Ramos (cell line): Measurements from ENCODE around the gene MADD.
"Not testable (repeated sequence)": the region's sequence is repeated elsewhere in the genome, so short reads cannot be mapped to it uniquely, and the experiment has no call there.

Experiments used
- in situ Hi-C: fragments of 300-500 bp; cut with MboI; formaldehyde crosslinking; loops from one replicate; pipeline ENCODE4 v1.14.3; 2022; ENCODE audit warnings: low sequenced_read_pairs; ENCODE audit not compliant: unreplicated experiment

The MADD gene

GRCh38 chr11:47308050-47308823, 38.3 kb downstream of the MADD start:
- in situ Hi-C loops: no loop called here

GRCh38 chr11:47314992-47315391, 45.1 kb downstream of the MADD start:
- in situ Hi-C loops: no loop called here

- in situ Hi-C loops: not testable (repeated sequence)
Measured at GRCh38 chr11:47316501-47316900, 46.6 kb downstream of the MADD start.

- in situ Hi-C loops: no loop called here
Measured at GRCh38 chr11:47317064-47317828, 47.3 kb downstream of the MADD start.

GRCh38 chr11:47318166-47318565, 48.2 kb downstream of the MADD start:
- in situ Hi-C loops: no loop called here

GRCh38 chr11:47324520-47324919, 54.6 kb downstream of the MADD start:
- in situ Hi-C loops: no loop called here

- in situ Hi-C loops: no loop called here
Measured at GRCh38 chr11:47325271-47326041, 55.5 kb downstream of the MADD start.

- in situ Hi-C loops: no loop called here
Measured at GRCh38 chr11:47326198-47326597, 56.3 kb downstream of the MADD start.

- in situ Hi-C loops: no loop called here
Measured at GRCh38 chr11:47327025-47327424, 57.1 kb downstream of the MADD start.

- in situ Hi-C loops: no loop called here
Measured at GRCh38 chr11:47327949-47328348, 58.0 kb downstream of the MADD start.

GRCh38 chr11:47328449-47329390, 58.8 kb downstream of the MADD start:
- in situ Hi-C loops: no loop called here

GRCh38 chr11:47329431-47329986, 59.6 kb downstream of the MADD start:
- in situ Hi-C loops: no loop called here

- in situ Hi-C loops: no loop called here
Measured at GRCh38 chr11:47329987-47330931, 60.3 kb downstream of the MADD start.

GRCh38 chr11:47331454-47332302, 61.7 kb downstream of the MADD start:
- in situ Hi-C loops: no loop called here

GRCh38 chr11:47332303-47332711, 62.4 kb downstream of the MADD start:
- in situ Hi-C loops: no loop called here

GRCh38 chr11:47332791-47333525, 63.0 kb downstream of the MADD start:
- in situ Hi-C loops: no loop called here

- in situ Hi-C loops: no loop called here
Measured at GRCh38 chr11:47333526-47333845, 63.6 kb downstream of the MADD start.
